SK-MEL-5 (cell line): ENCODE data around the gene TMEM255B. TPM values are rescaled to one million over a fixed set of nuclear protein-coding genes. Genes with fewer than 3 reads are reported as not detected.

Source experiments
- DNase-seq: peaks from one replicate; pipeline ENCODE4 v3.0.0-alpha.2; 2016; ENCODE audit warnings: low read depth, low spot score
- in situ Hi-C: cut with HindIII; loops from 2 replicates; pipeline ENCODE4 v1.10.0; 2016; ENCODE audit warnings: low sequenced_read_pairs, high pct_unique_total_duplicates, low pct_unique_long_range_greater_than_20kb
- total RNA-seq: library from RNA; depleted of rRNA; stranded (reverse); fragments of >200 nt; shearing (Covaris generic); gene quantifications from 2 replicates; pipeline ENCODE4 v1.2.3, GENCODE V29; 2014

Gene TMEM255B
- total RNA-seq, 1 experiment from 2014 or later, result 0.48 TPM

DNA sequence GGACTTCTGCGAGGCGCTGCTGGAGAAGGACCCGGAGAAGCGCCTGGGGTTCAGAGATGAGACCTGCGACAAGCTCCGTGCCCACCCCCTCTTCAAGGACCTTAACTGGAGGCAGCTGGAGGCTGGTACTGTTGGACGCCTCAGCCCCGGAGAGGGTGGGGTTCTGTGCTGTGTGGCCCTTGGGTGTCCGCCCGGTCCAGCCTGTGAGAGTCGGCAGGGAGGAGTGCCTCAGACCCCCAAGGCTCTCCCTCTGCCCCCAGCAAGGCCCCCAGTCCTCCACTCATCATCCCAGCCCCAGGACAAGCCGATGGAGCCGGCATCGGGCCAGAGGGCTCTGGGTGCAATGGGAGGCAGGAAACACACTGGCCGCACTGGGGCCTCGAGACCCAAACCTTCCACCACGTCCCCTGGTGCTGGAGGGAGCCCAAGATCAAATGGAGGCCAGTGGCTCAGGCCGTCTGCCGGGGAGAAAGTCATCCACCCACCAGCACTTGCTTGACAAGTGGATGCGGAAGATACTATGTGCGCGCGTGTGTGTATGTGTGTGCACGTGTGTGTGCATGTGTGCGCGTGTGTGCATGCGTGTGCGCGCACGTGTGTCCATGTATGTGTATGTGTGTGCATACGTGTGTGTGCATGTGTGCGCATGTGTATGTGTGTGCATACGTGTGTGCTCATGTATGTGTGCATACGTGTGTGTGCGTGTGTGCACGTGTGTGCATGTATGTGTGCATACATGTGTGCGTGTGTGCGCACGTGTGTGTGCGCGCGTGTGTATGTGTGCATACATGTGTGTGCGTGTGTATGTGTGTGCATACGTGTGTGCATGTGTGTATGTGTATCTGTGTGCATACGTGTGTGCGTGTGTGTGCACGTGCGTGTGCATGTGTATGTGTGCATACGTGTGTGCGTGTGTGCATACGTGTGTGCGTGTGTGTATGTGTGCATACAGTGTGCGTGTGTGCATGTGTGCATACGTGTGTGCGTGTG is 25.8 kb upstream of the TMEM255B start:
- DNase-seq, result no peak
- in situ Hi-C loops, result no loop called here

DNA sequence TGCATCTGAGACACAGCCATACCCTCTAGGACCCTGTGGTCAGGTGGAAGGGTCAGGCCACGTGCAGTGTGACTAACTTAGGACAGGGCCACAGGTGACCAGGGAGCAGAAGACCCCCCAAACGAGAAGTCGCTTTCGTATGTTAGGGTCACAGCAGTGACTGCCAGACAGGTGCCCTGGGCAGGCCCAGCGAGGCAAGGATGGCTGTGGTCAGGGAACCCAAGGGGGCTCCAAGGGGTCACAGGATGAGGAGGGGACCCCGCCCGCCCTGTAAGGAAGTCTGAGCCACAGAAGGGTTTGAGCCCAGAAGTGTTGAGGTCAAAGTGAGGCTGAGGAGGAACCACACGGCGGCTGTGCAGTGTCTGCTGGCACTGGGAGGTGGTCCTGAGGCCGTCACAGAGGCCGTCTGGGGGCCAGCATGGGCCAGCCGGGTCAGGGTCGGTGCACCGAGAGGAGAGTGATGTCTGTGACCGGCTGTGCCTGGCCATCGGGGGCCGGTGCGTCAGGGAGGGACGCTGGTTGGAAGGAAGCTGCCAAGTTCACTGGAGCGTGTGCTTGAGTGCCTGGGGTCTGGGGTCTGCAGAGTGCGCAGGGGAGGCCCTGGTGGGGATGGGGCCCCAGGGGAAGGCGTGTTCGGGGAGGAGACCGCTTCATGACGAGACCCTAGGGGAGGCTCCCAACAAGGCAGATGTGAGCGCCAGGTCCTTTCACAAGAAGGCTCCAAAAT is 24.8 kb upstream of the TMEM255B start:
- in situ Hi-C loops, result no loop called here
- DNase-seq, result no peak

DNA sequence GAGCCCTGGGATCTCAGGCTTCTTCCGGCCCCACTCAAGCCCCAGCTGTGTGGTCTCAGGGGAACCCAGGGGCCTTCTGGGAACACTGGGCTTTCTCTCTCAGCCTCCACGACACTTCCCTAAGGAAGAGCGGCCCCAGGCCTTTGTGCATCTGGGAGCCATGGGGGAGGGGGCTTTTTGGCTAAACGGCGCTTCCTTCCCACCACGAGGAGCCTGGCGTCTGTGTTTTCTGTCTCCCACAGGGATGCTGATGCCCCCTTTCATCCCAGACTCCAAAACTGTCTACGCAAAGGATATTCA is 24.2 kb upstream of the TMEM255B start:
- DNase-seq, result no peak
- in situ Hi-C loops, result no loop called here

DNA sequence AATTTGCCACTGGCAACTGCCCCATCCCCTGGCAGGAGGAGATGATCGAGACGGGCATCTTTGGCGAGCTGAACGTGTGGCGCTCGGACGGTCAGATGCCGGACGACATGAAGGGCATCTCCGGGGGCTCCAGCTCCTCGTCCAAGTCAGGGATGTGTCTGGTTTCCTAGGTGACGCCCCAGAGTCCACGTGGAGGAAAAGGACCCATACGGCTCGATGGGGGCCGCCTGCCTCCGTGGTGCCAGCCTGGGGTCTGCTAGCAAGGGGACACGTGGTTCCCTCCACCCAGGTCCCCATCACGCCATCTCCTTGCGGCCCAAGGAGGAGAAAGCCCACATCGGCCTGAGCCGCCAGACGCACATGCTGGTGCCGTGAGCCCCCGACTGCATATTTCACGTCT is 23.8 kb upstream of the TMEM255B start:
- DNase-seq, result no peak
- in situ Hi-C loops, result no loop called here

DNA sequence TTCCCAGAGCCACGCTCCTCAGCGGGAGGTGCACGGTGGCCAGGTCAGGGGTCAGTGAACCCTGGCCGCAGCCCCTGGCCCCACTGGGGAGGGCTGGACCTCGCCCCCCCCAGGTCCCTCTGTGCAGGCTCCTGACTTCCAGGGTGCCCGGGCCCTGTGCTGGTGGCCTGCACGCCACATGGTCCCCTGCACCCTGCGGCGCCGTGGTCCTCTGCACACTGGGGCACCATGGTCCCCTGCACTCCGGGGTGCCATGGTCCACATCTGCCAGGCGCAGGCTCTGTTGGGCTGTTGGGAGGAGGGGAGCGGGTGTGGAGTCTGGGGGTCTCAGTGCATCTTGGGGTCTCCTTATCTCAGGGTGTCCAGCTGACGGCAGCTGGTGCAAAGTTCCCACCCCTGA is 23.3 kb upstream of the TMEM255B start:
- DNase-seq, result no peak
- in situ Hi-C loops, result no loop called here

DNA sequence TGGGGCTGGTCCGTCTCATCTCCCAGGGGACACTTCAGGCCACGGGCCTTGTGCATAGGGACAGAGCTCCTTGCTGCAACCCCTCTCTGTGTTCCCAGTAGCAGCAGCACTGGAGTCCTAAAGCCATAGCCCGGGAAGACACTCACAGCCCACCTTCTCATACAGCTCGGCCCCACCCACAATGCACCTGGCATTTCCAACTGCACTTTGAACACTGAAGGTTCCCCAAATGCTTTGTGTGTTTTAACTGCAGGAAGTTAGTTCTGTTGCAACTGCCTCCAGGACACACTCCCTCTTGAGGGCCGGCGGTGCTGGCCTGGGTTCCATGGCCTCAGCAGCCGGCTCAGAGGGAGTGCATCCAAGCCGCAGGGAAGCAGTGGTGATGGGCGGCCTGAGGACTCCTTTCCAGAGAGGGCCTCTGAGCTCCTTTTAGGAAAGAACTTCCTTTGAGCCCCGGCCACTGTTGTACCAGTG is 22.7 kb upstream of the TMEM255B start:
- DNase-seq, result no peak

DNA sequence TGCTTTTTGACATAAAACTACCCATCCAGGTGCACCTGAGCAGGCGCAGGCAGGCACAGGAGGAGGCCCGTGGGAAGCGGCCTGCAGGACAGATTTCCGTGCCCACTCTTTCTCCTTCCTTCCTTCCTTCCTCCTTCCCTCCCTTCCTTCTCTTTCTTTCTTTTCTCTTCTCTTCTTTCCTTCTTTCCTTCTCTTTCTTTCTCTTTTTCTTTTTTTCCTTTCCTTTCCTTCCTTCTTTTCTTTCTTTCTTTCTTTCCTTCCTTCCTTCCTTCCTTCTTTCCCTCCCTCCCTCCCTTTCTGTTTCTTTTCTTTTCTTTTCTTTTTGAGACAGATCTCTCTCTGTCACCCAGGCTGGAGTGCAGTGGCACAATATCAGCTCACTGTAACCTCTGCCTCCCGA is 21.2 kb upstream of the TMEM255B start:
- in situ Hi-C loops, result no loop called here
- no peak for DNase-seq

More for the DNA sequence above, 22.7 kb upstream of the TMEM255B start:
- in situ Hi-C loops, result no loop called here

DNA sequence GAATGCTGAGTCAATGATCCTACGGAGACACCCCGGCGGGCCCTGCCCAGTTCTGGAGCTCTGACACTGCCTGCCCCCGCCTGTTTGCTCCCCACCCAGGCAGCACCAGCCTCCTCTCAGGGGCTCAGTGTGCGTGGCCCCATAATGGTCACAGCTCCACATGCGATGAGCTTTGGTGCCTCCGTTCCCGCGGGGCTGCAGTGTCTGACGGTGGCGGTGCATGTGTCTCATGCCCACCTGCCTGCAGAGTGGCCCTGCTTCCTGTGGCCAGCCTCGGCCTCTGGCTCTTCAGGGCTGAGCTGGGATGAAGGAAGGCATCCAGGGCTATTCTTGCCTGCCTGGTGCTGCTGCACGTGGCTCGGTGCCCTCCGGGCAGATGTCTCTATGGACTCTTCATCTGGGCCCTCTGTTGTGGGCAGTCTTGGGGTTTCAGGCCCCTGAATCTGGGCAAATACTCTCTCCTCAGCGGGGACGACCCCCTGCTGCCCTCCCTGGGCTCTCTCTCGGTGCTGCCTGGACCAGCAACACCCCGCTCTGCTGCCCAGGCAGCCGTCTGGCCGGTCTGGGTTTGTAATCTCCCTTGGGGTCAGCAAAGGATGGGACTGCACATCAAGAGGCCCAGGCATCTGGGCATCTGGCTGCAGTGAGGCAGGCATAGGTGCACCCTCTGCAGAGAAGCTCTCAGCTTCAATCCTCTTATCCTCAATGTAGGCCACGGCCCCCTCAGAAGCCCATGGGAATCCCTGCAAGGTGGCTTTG is 19.3 kb upstream of the TMEM255B start:
- no peak for DNase-seq
- in situ Hi-C loops, result no loop called here

DNA sequence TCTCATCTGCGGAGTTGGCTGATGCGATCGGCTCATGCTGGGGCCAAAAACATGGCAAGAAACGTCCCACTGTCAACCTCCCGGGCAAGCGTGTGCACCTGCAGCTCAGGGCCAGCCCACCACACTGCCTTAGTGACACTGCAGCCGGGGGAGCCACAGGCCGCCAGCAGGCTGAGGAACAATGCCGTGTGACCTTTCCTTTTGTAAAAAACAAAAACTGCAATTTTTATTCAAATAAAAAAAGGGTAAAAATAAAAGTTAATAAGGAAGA is 18.8 kb upstream of the TMEM255B start:
- in situ Hi-C loops, result no loop called here
- no peak for DNase-seq

DNA sequence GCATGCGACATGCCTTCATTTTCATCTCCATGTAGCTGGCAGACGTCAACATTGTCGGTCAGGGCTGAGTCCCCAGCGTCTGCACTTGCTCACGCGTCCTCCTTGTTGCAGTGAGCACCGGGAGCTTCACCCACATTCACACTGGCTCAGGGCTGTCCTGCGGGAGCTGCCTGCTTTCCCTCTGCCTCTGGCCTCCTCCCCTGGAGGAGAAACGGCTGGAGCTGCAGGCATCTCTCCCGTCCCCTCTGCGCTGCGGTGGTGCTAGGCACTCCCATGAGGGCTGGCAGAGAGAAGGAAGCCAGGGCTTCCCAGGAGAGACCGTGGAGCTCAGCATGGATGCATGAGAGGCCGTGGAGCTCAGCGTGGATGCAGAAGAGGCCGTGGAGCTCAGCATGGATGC is 18.4 kb upstream of the TMEM255B start:
- in situ Hi-C loops, result no loop called here
- no peak for DNase-seq

DNA sequence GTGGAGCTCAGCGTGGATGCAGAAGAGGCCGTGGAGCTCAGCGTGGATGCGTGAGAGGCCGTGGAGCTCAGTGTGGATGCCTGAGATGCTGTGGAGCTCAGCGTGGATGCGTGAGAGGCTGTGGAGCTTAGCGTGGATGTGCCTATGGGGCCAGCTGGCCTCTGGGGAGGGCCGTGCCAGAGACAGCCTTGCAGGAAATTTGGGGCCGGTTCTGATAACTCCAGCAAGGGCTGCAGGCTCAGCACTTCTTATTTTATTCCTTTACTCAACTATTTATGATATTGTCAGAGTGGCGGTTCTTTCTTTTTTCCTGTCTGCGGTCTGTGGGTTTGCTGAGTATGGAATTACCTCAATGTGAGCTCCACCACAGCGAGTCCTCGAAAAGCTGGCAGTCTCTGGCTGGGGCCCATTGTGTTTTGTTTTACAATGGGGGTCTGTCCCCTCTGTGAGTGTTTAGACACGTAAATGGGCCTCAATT is 17.8 kb upstream of the TMEM255B start:
- in situ Hi-C loops, result no loop called here

DNA sequence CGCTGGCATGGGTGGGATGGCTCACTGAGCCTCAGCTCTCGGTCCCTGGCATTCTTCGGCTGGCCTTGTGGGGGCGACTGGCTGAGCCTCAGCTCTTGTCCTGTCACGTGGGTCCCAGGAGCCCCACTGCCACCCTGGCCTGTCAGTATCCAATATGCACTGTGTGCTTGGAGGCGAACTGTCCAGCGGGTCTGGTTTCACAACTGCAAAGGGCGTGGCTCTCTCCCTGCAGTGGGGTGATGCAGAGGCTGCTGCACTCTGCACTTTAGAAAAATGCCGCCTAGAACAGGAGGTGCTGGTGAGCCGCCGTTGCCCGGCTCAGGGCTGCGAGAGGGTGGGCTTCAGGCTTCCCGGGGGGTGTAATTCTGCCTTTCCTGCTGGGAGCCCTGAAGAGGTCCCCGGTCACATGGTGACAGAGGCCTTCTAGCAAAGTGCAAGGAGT is 17.0 kb upstream of the TMEM255B start:
- in situ Hi-C loops, result no loop called here
- DNase-seq, result peak; percentile 26

More for the DNA sequence above, 17.8 kb upstream of the TMEM255B start:
- no peak for DNase-seq

DNA sequence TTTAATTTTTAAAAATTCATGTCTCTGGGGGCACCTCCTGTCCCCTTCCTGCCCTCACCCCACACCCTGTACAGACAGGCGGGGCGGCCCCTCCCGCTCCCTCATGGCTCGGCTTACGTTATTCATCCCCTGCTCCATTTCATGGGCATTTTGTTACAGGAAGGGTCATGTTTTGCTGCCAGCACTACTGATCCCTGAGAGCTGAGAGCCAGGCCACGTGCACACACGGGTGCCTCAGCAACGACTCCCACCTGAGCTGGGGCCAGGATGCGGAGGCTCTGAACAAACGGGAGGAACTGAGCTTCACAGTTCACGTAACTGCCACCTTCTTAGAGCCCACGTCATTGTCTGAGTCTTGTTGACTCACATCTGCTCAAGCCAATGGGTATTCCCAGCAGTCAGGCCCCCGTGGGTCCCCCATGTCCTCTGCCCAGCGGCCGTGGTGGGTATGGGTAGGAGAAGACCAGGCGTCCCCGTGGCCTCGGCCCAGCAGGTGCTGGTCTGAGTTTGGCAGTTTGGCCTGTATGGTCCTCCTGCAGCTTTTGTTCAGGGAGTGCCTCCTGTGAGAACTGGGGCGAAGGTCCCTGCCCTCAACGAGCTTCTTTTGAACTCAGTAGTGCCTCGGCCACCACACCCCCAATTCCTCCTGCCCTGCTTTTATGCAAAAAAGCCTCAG is 16.4 kb upstream of the TMEM255B start:
- in situ Hi-C loops, result no loop called here
- DNase-seq, result no peak

DNA sequence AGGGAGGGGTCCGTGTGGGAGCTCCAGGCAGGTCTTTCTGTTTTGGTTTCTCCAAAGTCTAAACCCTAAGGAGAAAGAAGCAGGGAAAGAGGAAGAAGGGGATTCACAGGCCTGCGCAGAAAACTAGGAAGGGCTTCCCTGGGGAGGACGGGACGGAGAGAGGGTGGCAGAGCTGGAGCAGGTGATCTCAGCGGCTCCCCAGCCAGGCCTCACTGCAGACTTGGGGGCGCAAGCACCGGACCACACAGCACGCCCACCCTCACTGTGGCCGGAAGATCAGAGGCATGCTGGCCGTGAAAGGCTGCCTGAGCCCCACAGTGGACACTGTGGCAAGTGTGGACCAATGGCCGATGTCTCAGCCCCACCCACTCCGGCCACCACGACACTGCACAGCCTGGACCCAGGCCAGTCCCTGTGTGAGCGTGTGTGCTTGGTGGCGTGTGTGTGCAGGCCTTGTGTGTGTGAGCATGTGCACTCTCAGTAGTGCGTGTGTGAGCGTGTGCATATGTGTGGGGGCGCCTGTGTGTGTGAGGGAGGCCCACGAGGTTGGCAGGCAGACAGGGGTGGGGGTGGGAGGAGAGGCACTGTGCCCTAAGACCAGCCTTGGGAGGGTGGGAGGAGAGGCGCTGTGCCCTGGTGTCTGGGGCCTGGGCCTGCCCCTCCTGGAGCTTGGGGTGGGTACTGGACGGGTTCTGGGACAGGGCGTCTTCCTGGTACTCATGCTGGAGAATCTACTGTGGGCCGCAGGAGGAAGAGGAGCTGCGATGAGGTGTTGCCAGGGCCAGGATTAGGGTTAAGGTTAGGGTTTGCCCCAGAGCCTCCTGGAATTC is 15.4 kb upstream of the TMEM255B start:
- no peak for DNase-seq
- in situ Hi-C loops, result no loop called here

DNA sequence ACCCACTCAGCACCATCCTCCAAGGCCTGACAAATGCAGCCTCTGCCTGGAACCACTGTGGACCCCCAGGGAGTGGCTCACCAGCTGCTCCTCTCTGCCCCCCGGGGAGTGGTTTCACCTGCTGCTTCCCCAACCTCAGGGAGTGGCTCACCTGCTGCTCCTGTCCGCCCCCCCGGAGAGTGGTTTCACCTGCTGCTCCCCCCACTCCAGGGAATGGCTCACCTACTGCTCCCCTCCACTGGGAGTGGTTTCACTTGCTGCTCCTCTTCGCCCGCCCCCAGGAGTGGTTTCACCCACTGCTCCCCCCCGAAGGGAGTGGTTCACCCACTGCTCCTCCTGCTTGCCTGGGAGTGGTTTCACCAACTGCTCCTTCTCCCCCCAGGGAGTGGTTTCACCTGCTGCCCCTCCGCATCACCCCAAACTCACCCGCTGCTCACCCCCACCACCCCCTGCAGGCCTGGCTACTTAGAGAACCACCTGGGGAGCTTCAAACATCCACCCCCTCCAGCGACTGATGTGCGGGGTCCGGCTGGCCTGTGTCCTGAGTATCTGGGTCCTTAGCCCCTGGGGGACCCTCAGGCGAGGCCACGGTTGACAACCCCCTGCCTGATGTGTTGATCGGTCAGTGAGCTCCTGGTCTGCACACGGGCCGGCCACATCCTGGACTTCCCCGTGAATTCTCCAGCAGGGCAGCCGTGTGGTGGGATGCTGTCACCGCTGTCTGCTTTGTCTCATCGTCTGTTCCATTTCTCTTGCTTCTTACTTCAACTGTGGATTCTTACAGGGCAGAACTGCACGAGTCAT is 14.6 kb upstream of the TMEM255B start:
- in situ Hi-C loops, result no loop called here
- no peak for DNase-seq

DNA sequence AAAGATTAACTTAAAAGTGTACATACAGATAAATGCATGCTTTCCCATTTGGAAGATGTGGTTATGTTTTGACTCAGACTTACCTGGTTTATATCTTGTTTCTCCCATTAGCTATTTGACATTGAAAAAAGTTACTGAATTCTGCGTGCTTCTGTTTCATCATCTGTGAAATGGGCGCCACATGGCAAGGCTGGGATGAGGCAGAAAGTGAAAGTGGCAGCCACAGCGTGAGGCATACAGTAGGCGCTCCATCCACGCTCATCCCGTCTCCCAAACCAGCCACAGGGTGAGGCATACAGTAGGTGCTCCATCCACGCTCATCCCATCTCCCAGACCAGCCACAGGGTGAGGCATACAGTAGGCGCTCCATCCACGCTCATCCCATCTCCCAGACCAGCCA is 14.0 kb upstream of the TMEM255B start:
- DNase-seq, result no peak
- in situ Hi-C loops, result no loop called here
